Prostate gland (tissue), 1 donor: ENCODE measurements around the gene ZBTB7C.

Experiments
- POLR2A ChIP-seq: fragments of 450-650 bp; IDR thresholded peaks from one replicate; pipeline ENCODE4 v1.6.1; 2016; ENCODE audit warnings: antibody characterized with exemption, mild to moderate bottlenecking
- POLR2AphosphoS5 ChIP-seq: sonication (generic); formaldehyde crosslinking; IDR thresholded peaks from one replicate; pipeline ENCODE4 v1.6.1; 2017; ENCODE audit warnings: antibody characterized with exemption

GRCh38 chr18:48340560-48340959 is 68.6 kb downstream of the ZBTB7C start:
- TF ChIP-seq POLR2AphosphoS5 (no peak), POLR2A (no peak)
